ENCODE measurements around the gene ERO1A. TPM values are rescaled to one million over a fixed set of nuclear protein-coding genes. Genes with fewer than 3 reads are reported as not detected.

Gene ERO1A
- total and polyA plus RNA-seq, 2 of the 4 experiments (the other 2 are of a cell fraction) = 29.7 to 44.6 TPM

DNA sequence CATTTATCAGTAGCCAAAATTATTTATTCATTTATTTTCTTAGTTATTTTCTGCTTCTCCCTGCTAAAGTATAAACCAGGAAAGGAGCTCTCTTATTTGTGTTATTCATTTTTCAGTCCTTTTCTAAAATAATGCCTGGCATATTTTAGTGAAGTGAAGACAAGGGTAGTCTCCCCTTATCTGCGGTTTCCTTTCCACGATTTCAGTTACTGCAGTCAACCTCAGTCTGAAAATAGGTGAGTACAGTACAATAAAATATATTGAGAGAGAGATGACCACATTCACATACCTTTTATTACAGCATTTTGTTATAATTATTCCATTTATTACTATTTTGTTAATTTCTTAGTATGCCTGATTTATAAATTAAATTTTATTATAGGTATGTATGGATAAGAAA, 85.2 kb downstream of the ERO1A start:
- H3K36me3 ChIP-seq (ENCODE audit: control insufficient read depth, insufficient read depth, low read length) = no peaks in the 10 kb centered on the region
- no peak overlapping the region for H4K5ac ChIP-seq (ENCODE audit: low read depth, low read length)
- no TSS peak for BruUV-seq (replicated peaks)
- dilution Hi-C loops (cut with HindIII; ENCODE audit: low sequenced_read_pairs, unreplicated experiment) = no loop called here
- no peak overlapping the region for H3K4me2 ChIP-seq (ENCODE audit: low read depth, low read length)
- no peaks in the 10 kb centered on the region for H3K9me3 ChIP-seq (ENCODE audit: control insufficient read depth, insufficient read depth, low read length)
- no peak overlapping the region for H3K9ac ChIP-seq (ENCODE audit: low read depth, low read length)
- TF ChIP-seq FOS (IDR thresholded peaks at IDR 0.05; ENCODE audit: low read depth, low read length) = no peak
- no peak for TF ChIP-seq CEBPB (IDR thresholded peaks at IDR 0.05; ENCODE audit: low read depth, low read length)
- no peaks in the 10 kb centered on the region for H3K9me1 ChIP-seq (ENCODE audit: insufficient read depth, low read length)
- no peaks in the 10 kb centered on the region for H3K4me1 ChIP-seq (ENCODE audit: control insufficient read depth, insufficient read depth, low read length)
- H2BK5ac ChIP-seq (ENCODE audit: low read depth, low read length, poor library complexity, severe bottlenecking) = no peak overlapping the region
- DNase-seq (no peak), ATAC-seq (ENCODE audit: low read depth) (no peak)
- no peak overlapping the region for H4K8ac ChIP-seq (ENCODE audit: low read depth in 2 of 2, low read length in 2 of 2)
- in situ Hi-C loops (cut with MboI; ENCODE audit: low sequenced_read_pairs) = no loop called here
- intact Hi-C loops (cut with micrococcal nuclease) = no loop called here
- WGBS, 2 experiments (ENCODE audit: extremely low coverage in 2 of 2, insufficient read length in 1 of 2) = no CpG with 5 or more reads among the region's 2 CpGs
- no peak overlapping the region for H2BK15ac ChIP-seq (ENCODE audit: low read depth, low read length)
- no peaks in the 10 kb centered on the region for H3K79me1 ChIP-seq (ENCODE audit: low read depth in 1 of 2, low read length in 2 of 2)
- no peak overlapping the region for H2BK120ac ChIP-seq (ENCODE audit: low read depth, low read length)
- H2BK20ac ChIP-seq (ENCODE audit: low read depth, low read length) = no peak overlapping the region
- H2AK5ac ChIP-seq (ENCODE audit: low read depth, low read length) = no peak overlapping the region
- POLR2A ChIA-PET (ENCODE audit: unreplicated experiment) = no interaction called here
- H3K4me3 ChIP-seq (ENCODE audit: insufficient read depth, low read depth, low read length) = no peak overlapping the region
- H3K27ac ChIP-seq (ENCODE audit: insufficient read depth, low read length) = no peak overlapping the region
- no peaks in the 10 kb centered on the region for H4K20me1 ChIP-seq (ENCODE audit: insufficient read depth, low read length)
- no peak overlapping the region for H2AK9ac ChIP-seq (replicated peaks; ENCODE audit: low read depth, low read length, poor library complexity)
- H4K91ac ChIP-seq (ENCODE audit: insufficient read depth, low read depth, low read length) = no peak overlapping the region
- H3K27me3 ChIP-seq (ENCODE audit: control insufficient read depth, insufficient read depth, low read length) = no peaks in the 10 kb centered on the region
- H3K23ac ChIP-seq (ENCODE audit: low read depth, low read length) = no peak overlapping the region
- no peak overlapping the region for H2AFZ ChIP-seq (replicated peaks; ENCODE audit: low read length, poor library complexity)
- no peak overlapping the region for H3K14ac ChIP-seq (replicated peaks; ENCODE audit: low read depth, low read length)
- no peak overlapping the region for H3K56ac ChIP-seq (ENCODE audit: extremely low read depth, insufficient read depth, low read length)
- no peak overlapping the region for H3K18ac ChIP-seq (ENCODE audit: low read depth, low read length)
- CTCF ChIA-PET = no interaction called here
- H3K4ac ChIP-seq (ENCODE audit: low read depth, low read length) = no peak overlapping the region
